ENCODE data around the gene ADAM15. TPM values are rescaled to one million over a fixed set of nuclear protein-coding genes. Genes with fewer than 3 reads are reported as not detected.

ADAM15 gene
- polyA plus RNA-seq, 1 donor from 2014 or later = 24.8 TPM

DNA sequence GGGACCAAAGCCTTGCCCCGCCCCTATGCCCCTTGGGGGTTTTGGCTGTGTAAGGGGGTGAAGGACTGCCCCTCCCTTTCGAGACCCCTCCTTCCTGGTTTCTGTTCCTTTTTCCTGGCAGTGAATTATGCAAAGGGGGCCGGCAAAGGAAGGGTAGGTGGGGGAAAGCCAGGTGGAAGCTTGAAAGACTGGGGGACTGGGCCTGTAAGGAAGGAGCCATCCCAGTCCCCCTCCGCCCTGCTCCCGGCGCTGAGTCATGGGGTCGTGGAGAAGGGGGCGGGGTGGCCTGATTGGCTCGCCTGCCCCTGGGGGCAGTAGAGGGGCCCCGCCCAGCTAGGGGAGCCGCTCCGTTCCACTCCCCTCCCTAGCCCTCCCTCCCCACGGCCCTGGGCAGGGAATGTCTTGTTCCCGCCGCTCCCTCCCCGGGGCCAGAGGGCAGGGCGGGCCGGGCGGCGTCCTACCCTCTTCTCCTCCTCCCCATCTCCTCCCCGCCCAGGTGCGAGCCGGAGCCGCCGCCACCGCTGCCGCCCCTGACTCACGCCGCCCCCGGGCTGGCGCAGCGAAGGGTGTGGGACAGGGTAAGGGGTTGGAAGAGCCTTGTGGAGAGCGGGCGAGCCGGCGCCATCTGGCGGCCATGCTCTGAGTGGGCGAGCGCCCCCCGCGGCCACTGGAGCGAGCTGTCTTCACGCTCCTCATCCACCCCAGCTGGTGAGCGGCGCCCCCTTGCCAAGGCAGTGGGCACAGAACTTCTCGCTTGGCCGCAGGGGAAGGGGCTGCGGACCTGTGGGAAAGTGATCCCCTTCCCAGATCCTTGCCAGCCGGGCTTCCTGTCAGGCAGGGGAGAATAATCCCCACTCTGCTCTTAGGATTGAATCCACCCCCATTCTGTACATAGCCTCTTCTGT is 33.8 kb upstream of the ADAM15 start:
- H3K9ac ChIP-seq (ENCODE audit: low read length) = no peak overlapping the region
- H3F3A ChIP-seq (ENCODE audit: insufficient read depth, low read length, poor library complexity, severe bottlenecking) = no peaks in the 10 kb centered on the region
- H4K20me1 ChIP-seq (ENCODE audit: insufficient read depth) = no peaks in the 10 kb centered on the region
- H3K9me2 ChIP-seq (ENCODE audit: insufficient read depth, low read length) = no peaks in the 10 kb centered on the region
- peak overlapping the region; percentile 60 for H3K4me3 ChIP-seq (ENCODE audit: low read length)
- no peak overlapping the region for H3K4me2 ChIP-seq (ENCODE audit: low read length)
- H3K79me2 ChIP-seq (replicated peaks; ENCODE audit: insufficient read depth, low read length) = no peaks in the 10 kb centered on the region
- H2AFZ ChIP-seq (ENCODE audit: low read depth, low read length) = no peak overlapping the region
- no peaks in the 10 kb centered on the region for H3K36me3 ChIP-seq (ENCODE audit: insufficient read depth, low read length)
- H3K27ac ChIP-seq (ENCODE audit: low read length) = no peak overlapping the region
- no peak for TF ChIP-seq EP300 (conservative IDR thresholded peaks at IDR 0.05; ENCODE audit: poor library complexity, severe bottlenecking)
- peak; percentile 96 for TF ChIP-seq CTCF (IDR thresholded peaks at IDR 0.05; ENCODE audit: poor library complexity, severe bottlenecking)
- TF ChIP-seq REST (IDR thresholded peaks at IDR 0.05; ENCODE audit: borderline replicate concordance) = no peak
- no peak for TF ChIP-seq EZH2 (IDR thresholded peaks at IDR 0.05; ENCODE audit: borderline replicate concordance, insufficient read depth, low read length, poor library complexity, severe bottlenecking)
- peak; percentile 68 for TF ChIP-seq RAD21 (conservative IDR thresholded peaks at IDR 0.05)
- TF ChIP-seq TAF1 (IDR thresholded peaks at IDR 0.05; ENCODE audit: low read depth) = no peak
- TF ChIP-seq POLR2AphosphoS5 (IDR thresholded peaks at IDR 0.05) = no peak
- TF ChIP-seq SMC3 (conservative IDR thresholded peaks at IDR 0.05; ENCODE audit: poor library complexity) = peak; percentile 80
- TF ChIP-seq MXI1 (conservative IDR thresholded peaks at IDR 0.05; ENCODE audit: poor library complexity, severe bottlenecking) = no peak
- H3K27me3 ChIP-seq (ENCODE audit: insufficient read depth, low read depth, low read length) = no peaks in the 10 kb centered on the region
- H3K9me3 ChIP-seq (ENCODE audit: low read length) = no peaks in the 10 kb centered on the region

- Histone ChIP-seq H3F3A (ENCODE audit: insufficient read depth, low read length, poor library complexity, severe bottlenecking) (no peaks in the 10 kb centered on the region), H2AFZ (ENCODE audit: low read depth, low read length) (no peak overlapping the region), H3K9me3 (ENCODE audit: low read length) (no peaks in the 10 kb centered on the region), H4K20me1 (ENCODE audit: insufficient read depth) (no peaks in the 10 kb centered on the region), H3K27me3 (ENCODE audit: insufficient read depth, low read depth, low read length) (no peaks in the 10 kb centered on the region), H3K27ac (ENCODE audit: low read length) (no peak overlapping the region), H3K4me2 (ENCODE audit: low read length) (no peak overlapping the region), H3K36me3 (ENCODE audit: insufficient read depth, low read length) (no peaks in the 10 kb centered on the region), H3K9ac (ENCODE audit: low read length) (no peak overlapping the region), H3K4me3 (ENCODE audit: low read length) (no peak overlapping the region), H3K79me2 (replicated peaks; ENCODE audit: insufficient read depth, low read length) (no peaks in the 10 kb centered on the region), H3K9me2 (ENCODE audit: insufficient read depth, low read length) (no peaks in the 10 kb centered on the region)
- TF ChIP-seq REST (IDR thresholded peaks at IDR 0.05; ENCODE audit: borderline replicate concordance) (no peak), TAF1 (IDR thresholded peaks at IDR 0.05; ENCODE audit: low read depth) (no peak), EZH2 (IDR thresholded peaks at IDR 0.05; ENCODE audit: borderline replicate concordance, insufficient read depth, low read length, poor library complexity, severe bottlenecking) (no peak), MXI1 (conservative IDR thresholded peaks at IDR 0.05; ENCODE audit: poor library complexity, severe bottlenecking) (no peak), RAD21 (conservative IDR thresholded peaks at IDR 0.05) (no peak), CTCF (IDR thresholded peaks at IDR 0.05; ENCODE audit: poor library complexity, severe bottlenecking) (no peak), SMC3 (conservative IDR thresholded peaks at IDR 0.05; ENCODE audit: poor library complexity) (no peak), POLR2AphosphoS5 (IDR thresholded peaks at IDR 0.05) (no peak), EP300 (conservative IDR thresholded peaks at IDR 0.05; ENCODE audit: poor library complexity, severe bottlenecking) (no peak)
Observed at GRCh38 chr1:155017946-155018316, 33.2 kb upstream of the ADAM15 start.

Measured in neural cell (in vitro differentiated cells).